WI38 (cell line): Measurements from ENCODE around the gene NTNG1.

ENCODE experiments used
- H3K4me3 ChIP-seq: 2 replicates; pipeline ENCODE4 v1.5.1; 2011; ENCODE audit warnings: low read depth, mild to moderate bottlenecking, control low read depth, low read length
- TF ChIP-seq, protein P1 (sequence below): IDR thresholded peaks from 2 replicates; pipeline ENCODE4 v1.5.1; 2012; ENCODE audit warnings: low read depth, mild to moderate bottlenecking, control low read depth, low read length

The NTNG1 gene

DNA sequence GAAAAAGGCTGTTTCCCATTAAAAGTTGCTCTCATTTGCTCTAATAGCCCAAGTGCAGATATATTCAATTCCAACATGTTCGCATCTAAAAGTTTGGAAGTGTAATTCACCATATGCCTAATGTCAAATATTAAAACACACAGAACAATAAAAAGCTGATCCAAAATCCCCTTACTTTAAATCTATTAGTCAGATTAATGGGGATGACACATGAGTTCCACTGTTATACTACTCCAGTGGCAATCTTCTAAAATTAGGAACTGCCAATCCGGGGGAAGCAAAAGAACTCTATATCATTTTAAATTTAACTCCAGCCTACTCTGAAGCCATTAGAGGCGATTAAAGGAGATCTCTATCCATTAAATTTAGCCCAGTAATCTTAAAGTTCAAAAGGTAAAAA lies 317.1 kb downstream of the NTNG1 start:
- TF ChIP-seq, protein P1, sequence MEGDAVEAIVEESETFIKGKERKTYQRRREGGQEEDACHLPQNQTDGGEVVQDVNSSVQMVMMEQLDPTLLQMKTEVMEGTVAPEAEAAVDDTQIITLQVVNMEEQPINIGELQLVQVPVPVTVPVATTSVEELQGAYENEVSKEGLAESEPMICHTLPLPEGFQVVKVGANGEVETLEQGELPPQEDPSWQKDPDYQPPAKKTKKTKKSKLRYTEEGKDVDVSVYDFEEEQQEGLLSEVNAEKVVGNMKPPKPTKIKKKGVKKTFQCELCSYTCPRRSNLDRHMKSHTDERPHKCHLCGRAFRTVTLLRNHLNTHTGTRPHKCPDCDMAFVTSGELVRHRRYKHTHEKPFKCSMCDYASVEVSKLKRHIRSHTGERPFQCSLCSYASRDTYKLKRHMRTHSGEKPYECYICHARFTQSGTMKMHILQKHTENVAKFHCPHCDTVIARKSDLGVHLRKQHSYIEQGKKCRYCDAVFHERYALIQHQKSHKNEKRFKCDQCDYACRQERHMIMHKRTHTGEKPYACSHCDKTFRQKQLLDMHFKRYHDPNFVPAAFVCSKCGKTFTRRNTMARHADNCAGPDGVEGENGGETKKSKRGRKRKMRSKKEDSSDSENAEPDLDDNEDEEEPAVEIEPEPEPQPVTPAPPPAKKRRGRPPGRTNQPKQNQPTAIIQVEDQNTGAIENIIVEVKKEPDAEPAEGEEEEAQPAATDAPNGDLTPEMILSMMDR, result no peak
- H3K4me3 ChIP-seq, result no peak overlapping the region

DNA sequence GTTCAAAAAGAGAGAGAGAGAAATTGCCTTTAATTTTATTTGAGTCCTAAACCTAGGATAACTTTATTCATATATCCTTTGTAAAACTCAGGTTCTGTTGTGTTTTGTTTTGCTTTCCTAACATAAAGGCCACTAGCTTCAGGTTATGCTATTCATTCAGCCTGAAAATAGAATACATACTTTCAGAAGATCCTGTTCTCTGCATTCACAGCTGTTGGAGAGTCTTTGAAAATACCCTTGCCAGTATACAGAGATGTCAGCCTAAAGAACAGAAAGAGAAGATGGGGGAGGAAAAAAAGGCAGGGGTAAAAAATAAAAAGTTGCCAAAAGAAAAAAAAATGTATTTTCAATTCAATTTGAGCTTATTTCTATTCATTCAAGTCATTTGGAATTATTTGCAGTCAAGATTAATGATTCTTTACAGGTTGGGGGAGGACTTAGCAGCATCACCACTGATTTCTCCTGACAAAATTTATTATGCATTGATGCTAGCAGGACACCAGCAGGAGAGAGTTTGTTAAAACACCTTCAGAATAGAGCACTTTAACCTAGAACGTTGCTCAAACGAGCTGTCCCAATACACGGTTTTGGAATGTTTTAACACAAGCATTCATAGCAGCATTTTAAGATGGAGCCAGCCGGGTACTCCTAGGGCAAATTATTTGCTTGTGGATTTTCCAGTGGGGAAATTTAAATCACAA lies 318.5 kb downstream of the NTNG1 start:
- TF ChIP-seq, protein P1, result no peak
- H3K4me3 ChIP-seq, result no peak overlapping the region

DNA sequence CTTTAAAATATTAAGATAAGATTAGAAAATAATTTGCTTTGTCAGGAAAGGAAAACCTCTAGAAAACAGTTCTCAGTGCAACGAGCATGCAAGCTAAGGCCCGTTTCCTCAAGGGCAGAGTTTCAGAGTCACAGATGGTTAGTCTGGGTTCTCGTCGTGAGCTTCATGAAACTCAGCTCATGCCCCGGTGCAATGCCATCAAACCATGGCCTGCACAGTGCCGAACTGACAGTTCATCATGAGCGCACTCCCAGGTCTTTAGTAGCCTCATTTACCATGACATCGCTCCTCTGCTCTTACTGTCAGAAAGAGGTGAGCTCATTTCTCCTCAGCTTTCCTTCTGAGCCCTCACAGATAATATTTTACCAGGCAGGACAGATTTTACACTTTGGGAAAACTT lies 319.2 kb downstream of the NTNG1 start:
- H3K4me3 ChIP-seq, result no peak overlapping the region

DNA sequence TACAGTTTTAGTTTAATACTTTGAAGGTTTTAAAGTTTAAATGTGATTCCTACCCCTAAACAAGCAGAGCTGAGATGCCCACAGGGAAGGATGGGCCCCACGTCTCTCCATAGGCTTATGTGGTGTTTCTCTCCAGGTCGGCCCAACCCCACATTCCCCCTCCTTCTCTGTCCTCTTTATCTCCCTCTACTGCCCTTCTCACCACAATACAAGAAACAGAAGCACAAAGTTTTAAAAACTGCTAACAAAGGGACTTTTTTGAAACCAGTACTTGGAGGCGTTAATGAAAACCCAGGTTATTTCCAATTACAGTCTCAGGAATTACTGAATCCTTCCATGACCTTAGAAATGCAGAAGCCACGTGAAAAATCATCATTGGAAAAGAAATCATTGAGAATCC lies 324.0 kb downstream of the NTNG1 start:
- TF ChIP-seq, protein P1, result no peak
- H3K4me3 ChIP-seq, result no peak overlapping the region

More for the DNA sequence above, 319.2 kb downstream of the NTNG1 start:
- TF ChIP-seq, protein P1, result no peak

DNA sequence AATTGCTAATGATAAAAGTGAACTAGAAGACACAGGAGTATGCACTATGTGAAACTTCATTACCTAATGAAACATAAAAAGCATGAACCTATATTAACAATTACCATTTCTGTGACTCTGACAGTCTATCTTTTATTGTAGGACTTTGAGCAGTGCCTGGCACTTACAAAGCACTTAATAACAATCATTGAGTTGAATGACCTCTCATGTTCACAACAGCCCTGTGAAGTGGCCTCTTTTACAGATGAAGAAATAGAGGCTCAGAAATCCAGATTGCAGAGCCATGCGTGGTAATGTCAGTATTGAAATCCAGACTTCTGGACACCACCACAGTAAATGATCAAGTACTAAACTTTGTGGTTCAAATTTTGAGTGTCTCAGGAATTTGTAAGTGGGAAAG lies 326.4 kb downstream of the NTNG1 start:
- H3K4me3 ChIP-seq, result no peak overlapping the region
- TF ChIP-seq, protein P1, result no peak

DNA sequence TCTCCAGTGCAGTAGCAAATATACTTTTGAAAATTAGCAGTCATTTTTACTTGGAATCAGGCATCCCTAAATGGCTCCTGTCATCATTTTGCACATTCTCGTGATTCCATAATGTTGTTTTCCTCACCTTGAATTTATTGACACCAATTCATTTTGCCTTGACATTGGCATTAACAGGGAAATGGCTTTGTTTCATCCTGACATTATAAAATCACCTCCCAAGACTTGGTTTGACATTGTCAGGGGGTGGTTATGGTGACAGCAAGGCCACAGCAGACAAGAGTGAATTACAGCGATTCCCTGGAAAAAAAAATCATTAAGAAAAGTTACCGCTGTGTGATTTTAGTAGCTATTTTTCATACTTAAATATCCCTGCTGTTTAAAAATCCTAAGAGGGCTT lies 327.0 kb downstream of the NTNG1 start:
- no peak overlapping the region for H3K4me3 ChIP-seq
- TF ChIP-seq, protein P1, result no peak

DNA sequence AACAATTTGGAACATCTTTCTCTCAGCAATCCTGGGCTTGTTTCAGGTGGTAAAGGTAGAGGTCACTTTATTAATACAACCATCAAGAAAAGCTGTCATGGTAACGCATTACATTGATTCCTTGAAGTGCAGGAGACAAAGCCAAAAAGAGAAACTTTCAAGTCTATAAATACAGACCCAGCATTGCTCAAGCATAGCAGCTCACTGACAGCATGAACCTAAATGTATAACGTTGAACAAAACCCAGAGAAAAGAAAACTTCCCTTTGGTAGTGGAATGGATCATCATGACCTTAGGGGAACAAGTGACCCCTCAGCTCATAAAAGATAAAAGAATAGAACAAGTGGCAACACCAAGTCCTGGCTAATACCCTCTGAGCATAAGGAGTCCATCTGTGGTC lies 332.2 kb downstream of the NTNG1 start:
- TF ChIP-seq, protein P1, result no peak
- H3K4me3 ChIP-seq, result no peak overlapping the region
